ENCODE data around the gene SLC38A2. TPM values are rescaled to one million over a fixed set of nuclear protein-coding genes. Genes with fewer than 3 reads are reported as not detected.

SLC38A2 gene
- total and polyA plus RNA-seq, 4 donors, result 75.0 to 258 (median 128) TPM

DNA sequence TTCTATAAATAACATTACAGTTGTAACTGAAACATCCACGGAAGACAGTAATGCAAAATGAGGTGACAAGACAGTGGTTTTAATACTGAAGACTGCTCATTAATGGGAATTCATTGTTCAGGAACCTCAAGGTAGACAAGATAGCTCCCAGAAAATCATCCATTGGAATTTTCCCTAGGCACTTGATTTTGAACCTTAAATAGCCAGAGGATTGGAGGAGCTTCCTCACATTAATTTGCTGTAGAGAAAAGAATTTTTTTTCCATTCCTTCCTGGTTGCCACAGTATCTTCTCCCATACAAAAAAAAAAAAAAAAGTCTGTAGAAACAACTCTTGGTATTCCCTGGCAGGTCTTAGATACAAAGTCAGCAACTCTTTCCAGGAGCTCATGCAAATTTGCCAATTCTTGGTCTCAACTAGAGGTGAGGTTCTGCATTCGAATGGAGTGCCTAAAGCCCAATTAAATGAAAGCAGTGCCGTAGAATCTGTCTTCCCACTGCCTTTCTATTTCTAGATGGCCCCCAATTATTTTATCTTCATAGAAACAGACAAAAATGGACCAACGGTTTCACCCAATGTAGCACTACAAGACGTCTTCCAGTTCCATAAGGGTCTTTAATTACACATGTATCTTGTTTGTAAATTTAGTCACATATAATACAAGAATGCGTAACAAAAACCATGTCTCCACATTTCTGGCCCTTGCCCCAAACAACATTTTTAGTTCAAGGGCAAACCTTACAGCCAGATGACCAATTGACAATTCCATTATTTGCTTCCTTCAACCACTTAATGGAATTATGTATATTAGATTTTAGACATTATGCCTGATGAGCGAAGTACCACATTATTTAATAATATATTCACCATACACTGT, 13.5 kb downstream of the SLC38A2 start:
- Histone ChIP-seq H3K4me3 (no peak overlapping the region), H3K27ac (ENCODE audit: low read depth in 1 of 2, low read length in 1 of 2) (no peak overlapping the region), H3K9ac (ENCODE audit: insufficient read depth in 1 of 2, low read length in 2 of 2) (no peak overlapping the region), H3K36me3 (ENCODE audit: control insufficient read depth in 4 of 4, insufficient read depth in 4 of 4, low read length in 4 of 4) (peaks cover 15 to 47% (median 39%) of the 10 kb centered on the region in 4 donors), H3K27me3 (ENCODE audit: control insufficient read depth in 3 of 3, insufficient read depth in 3 of 3, low read length in 2 of 3) (no peaks in the 10 kb centered on the region), H3K4me1 (ENCODE audit: control insufficient read depth in 5 of 5, insufficient read depth in 5 of 5, low read length in 5 of 5) (peaks cover 0 to 7% (median 0%) of the 10 kb centered on the region in 5 donors), H3K9me3 (ENCODE audit: control insufficient read depth in 4 of 4, insufficient read depth in 3 of 4, low read length in 3 of 4) (no peaks in the 10 kb centered on the region)
- TF ChIP-seq, protein P1, sequence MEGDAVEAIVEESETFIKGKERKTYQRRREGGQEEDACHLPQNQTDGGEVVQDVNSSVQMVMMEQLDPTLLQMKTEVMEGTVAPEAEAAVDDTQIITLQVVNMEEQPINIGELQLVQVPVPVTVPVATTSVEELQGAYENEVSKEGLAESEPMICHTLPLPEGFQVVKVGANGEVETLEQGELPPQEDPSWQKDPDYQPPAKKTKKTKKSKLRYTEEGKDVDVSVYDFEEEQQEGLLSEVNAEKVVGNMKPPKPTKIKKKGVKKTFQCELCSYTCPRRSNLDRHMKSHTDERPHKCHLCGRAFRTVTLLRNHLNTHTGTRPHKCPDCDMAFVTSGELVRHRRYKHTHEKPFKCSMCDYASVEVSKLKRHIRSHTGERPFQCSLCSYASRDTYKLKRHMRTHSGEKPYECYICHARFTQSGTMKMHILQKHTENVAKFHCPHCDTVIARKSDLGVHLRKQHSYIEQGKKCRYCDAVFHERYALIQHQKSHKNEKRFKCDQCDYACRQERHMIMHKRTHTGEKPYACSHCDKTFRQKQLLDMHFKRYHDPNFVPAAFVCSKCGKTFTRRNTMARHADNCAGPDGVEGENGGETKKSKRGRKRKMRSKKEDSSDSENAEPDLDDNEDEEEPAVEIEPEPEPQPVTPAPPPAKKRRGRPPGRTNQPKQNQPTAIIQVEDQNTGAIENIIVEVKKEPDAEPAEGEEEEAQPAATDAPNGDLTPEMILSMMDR (IDR thresholded peaks at IDR 0.05; ENCODE audit: control extremely low read depth, extremely low read depth), result no peak
- WGBS, 2 donors, result 93 to 95% methylated on average over 7 of the region's 7 CpGs
- no peak for ATAC-seq (ENCODE audit: insufficient read depth, low FRiP score)
- DNase-seq, result no peak

GRCh38 chr12:46358325-46358700, 14.3 kb downstream of the SLC38A2 start:
- peaks cover 13 to 40% (median 33%) of the 10 kb centered on the region in 4 donors for H3K36me3 ChIP-seq (ENCODE audit: control insufficient read depth in 4 of 4, insufficient read depth in 4 of 4, low read length in 4 of 4)
- H3K4me1 ChIP-seq (ENCODE audit: control insufficient read depth in 5 of 5, insufficient read depth in 5 of 5, low read length in 5 of 5), result peaks cover 0 to 3% (median 0%) of the 10 kb centered on the region in 5 donors
- H3K9ac ChIP-seq (ENCODE audit: insufficient read depth in 1 of 2, low read length in 2 of 2), result no peak overlapping the region
- H3K4me3 ChIP-seq, result no peak overlapping the region
- H3K27me3 ChIP-seq (ENCODE audit: control insufficient read depth in 3 of 3, insufficient read depth in 3 of 3, low read length in 2 of 3), result no peaks in the 10 kb centered on the region
- H3K9me3 ChIP-seq (ENCODE audit: control insufficient read depth in 4 of 4, insufficient read depth in 3 of 4, low read length in 3 of 4), result no peaks in the 10 kb centered on the region
- ATAC-seq (ENCODE audit: insufficient read depth, low FRiP score) (no peak), DNase-seq (no peak)
- no peak overlapping the region for H3K27ac ChIP-seq (ENCODE audit: low read depth in 1 of 2, low read length in 1 of 2)
- TF ChIP-seq, protein P1 (IDR thresholded peaks at IDR 0.05; ENCODE audit: control extremely low read depth, extremely low read depth), result no peak

DNA sequence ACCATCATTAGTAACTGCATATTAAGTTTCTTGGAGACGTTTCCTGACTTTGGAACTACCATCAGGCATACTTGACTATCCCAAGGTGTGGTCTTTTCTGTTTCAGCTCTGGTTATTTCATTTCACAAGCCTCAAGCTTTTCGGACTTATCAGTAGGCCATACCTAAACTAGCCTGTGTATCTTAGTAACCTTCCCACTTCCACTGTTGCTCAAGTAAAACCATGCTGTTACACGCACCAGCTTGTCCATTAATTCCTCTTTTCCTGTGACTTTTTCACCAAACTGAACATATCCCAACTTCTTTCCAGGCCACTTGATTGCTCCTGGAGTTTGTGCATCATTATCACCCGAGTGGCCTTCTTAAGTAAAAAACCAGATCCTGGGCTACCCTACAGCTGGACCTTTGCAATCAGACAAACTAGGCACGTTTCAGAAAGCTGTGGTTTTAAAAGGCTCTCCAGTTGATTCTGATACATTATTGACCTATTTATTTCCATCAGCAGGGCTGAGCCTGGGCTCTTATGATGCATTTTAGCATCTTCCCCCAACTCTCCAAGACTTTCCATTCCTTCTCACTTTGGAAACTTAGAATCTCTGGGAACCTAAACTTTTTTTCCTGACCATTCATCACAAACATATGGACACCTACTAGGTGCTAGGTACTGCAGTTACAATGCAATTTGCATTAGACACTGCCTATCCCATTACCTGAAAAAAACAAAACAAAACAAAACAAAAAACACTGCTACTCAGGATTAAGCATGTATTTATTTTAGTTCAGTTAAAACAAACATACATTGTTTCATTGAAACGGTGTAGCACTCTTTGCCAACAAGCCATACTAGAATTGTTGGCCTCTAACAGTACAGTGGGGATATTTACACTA, 14.9 kb downstream of the SLC38A2 start:
- ATAC-seq (ENCODE audit: insufficient read depth, low FRiP score) (no peak), DNase-seq (no peak)
- Histone ChIP-seq H3K4me1 (ENCODE audit: control insufficient read depth in 5 of 5, insufficient read depth in 5 of 5, low read length in 5 of 5) (peaks cover 0 to 3% (median 0%) of the 10 kb centered on the region in 5 donors), H3K4me3 (no peak overlapping the region), H3K9ac (ENCODE audit: insufficient read depth in 1 of 2, low read length in 2 of 2) (no peak overlapping the region), H3K27ac (ENCODE audit: low read depth in 1 of 2, low read length in 1 of 2) (no peak overlapping the region), H3K27me3 (ENCODE audit: control insufficient read depth in 3 of 3, insufficient read depth in 3 of 3, low read length in 2 of 3) (no peaks in the 10 kb centered on the region), H3K36me3 (ENCODE audit: control insufficient read depth in 4 of 4, insufficient read depth in 4 of 4, low read length in 4 of 4) (peaks cover 10 to 34% (median 27%) of the 10 kb centered on the region in 4 donors), H3K9me3 (ENCODE audit: control insufficient read depth in 4 of 4, insufficient read depth in 3 of 4, low read length in 3 of 4) (no peaks in the 10 kb centered on the region)
- 40 to 43% methylated on average over 6 of the region's 6 CpGs for WGBS, 2 donors
- TF ChIP-seq, protein P1 (IDR thresholded peaks at IDR 0.05; ENCODE audit: control extremely low read depth, extremely low read depth), result no peak

All from lung (tissue), 12 donors.